Fibroblast of pulmonary artery (primary cell): ENCODE results near the gene ZG16B.

Experiments used
- DNase-seq: peaks from one replicate; pipeline ENCODE4 v3.0.0-alpha.2; 2010; ENCODE audit warnings: low read depth
- H3K4me3 ChIP-seq: replicated peaks from 2 replicates; pipeline ENCODE4 v1.5.1; 2011; ENCODE audit warnings: low read depth, mild to moderate bottlenecking, control low read depth, low read length, moderate library complexity
- TF ChIP-seq, protein P1 (sequence below): IDR thresholded peaks from 2 replicates; pipeline ENCODE4 v1.5.1; 2011; ENCODE audit warnings: mild to moderate bottlenecking, control low read depth, low read length, inconsistent platforms; ENCODE audit errors: missing control alignments

The ZG16B gene

GRCh38 chr16:2819939-2820835 lies 9.9 kb upstream of the ZG16B start:
- TF ChIP-seq, protein P1, sequence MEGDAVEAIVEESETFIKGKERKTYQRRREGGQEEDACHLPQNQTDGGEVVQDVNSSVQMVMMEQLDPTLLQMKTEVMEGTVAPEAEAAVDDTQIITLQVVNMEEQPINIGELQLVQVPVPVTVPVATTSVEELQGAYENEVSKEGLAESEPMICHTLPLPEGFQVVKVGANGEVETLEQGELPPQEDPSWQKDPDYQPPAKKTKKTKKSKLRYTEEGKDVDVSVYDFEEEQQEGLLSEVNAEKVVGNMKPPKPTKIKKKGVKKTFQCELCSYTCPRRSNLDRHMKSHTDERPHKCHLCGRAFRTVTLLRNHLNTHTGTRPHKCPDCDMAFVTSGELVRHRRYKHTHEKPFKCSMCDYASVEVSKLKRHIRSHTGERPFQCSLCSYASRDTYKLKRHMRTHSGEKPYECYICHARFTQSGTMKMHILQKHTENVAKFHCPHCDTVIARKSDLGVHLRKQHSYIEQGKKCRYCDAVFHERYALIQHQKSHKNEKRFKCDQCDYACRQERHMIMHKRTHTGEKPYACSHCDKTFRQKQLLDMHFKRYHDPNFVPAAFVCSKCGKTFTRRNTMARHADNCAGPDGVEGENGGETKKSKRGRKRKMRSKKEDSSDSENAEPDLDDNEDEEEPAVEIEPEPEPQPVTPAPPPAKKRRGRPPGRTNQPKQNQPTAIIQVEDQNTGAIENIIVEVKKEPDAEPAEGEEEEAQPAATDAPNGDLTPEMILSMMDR: no peak
- no peak for DNase-seq
- H3K4me3 ChIP-seq: no peak overlapping the region

- DNase-seq: no peak
- TF ChIP-seq, protein P1: no peak
These were observed 9.1 kb upstream of the ZG16B start for GRCh38 chr16:2820836-2821486.

GRCh38 chr16:2821487-2822157 lies 8.5 kb upstream of the ZG16B start:
- TF ChIP-seq, protein P1: no peak
- no peak for DNase-seq
- no peak overlapping the region for H3K4me3 ChIP-seq

More at GRCh38 chr16:2820836-2821486, 9.1 kb upstream of the ZG16B start:
- H3K4me3 ChIP-seq: no peak overlapping the region

DNA sequence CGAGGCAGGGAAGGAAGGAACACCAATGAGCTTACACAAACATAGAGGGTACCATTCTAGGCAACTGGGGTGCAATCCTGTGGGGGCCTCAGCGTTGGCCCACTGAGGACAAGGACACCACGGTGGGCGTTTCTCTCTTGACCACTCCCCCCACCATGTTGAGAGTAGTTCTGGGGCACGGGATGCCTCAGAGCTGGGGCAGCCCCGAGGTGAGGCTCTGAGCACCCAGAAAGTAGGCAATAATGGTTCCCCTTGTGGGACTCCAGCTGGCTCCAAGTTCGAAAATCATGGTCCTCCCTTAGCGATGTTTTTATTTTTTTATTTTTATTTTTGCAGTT lies 8.0 kb upstream of the ZG16B start:
- H3K4me3 ChIP-seq: no peak overlapping the region
- TF ChIP-seq, protein P1: no peak

DNA sequence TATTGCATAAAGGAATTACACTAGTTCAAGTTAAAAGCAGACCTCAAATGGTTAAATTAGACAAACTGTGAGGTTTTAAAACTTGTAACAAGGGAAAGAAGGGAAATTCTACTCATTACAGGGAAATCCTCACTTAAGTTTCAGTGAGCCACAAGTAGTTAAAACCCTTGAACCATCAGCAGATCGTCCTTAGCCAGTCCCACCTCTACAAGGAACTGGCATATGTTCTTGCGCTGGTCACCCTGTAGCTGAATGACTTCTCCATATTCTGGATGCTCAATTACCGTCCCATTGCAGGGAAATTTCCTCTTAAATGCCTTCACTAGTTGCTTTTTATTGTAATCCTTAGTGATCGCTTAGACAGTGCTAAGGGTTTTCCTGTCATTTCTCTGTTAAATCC lies 7.6 kb upstream of the ZG16B start:
- no peak overlapping the region for H3K4me3 ChIP-seq
- DNase-seq: no peak
- TF ChIP-seq, protein P1: no peak

More for the DNA sequence above, 8.0 kb upstream of the ZG16B start:
- DNase-seq: no peak

GRCh38 chr16:2824626-2825025 lies 5.5 kb upstream of the ZG16B start:
- no peak for DNase-seq
- H3K4me3 ChIP-seq: no peak overlapping the region
- TF ChIP-seq, protein P1: no peak
